ENCODE data around the gene RASA3. TPM values are rescaled to one million over a fixed set of nuclear protein-coding genes. Genes with fewer than 3 reads are reported as not detected.

Gene RASA3
- total RNA-seq, 1 experiment from 2014 or later = 0.95 TPM

DNA sequence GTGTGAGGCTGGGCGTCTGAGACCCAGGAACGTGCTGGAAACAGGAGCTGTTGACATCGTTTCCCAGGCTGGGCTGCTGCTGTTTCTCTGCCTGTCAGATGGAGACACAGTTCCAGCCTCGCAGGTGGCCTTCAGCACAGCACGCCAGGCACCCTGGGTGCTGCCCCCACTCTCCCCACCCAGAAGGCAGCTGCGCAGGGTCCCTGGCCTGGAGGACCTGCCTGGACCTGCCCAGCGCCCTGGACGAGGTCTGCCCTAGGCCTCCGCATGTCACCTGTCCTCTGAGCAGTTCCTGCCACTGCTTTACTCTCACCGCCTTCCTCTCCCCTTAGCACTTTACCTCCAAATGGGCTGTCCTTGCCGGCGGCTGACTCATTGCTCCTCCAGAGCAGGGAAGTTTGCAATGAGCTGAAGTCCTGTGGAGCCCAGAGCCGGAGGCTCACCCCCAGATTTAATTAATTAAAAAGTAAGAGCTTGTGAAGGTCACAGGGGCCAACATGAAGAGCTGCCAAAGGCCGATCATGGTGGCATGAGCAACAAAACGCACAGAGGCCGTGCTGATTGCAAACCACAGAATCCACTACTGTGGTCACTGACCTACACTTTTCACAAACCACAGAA is 190.7 kb downstream of the RASA3 start:
- CTCF ChIA-PET = no interaction called here
- Histone ChIP-seq H3K9me3 (no peaks in the 10 kb centered on the region), H3K4me1 (peaks cover 11% of the 10 kb centered on the region), H3K4me3 (ENCODE audit: low read depth, low read length) (no peak overlapping the region), H3K36me3 (ENCODE audit: control insufficient read depth, insufficient read depth, low read length) (no peaks in the 10 kb centered on the region), H3K27me3 (replicated peaks; ENCODE audit: control insufficient read depth, insufficient read depth, low read length) (no peaks in the 10 kb centered on the region)
- POLR2A ChIA-PET = no interaction called here
- no peaks in the 10 kb centered on the region for H3K9me3 Mint-ChIP-seq (ENCODE audit: unreplicated experiment)
- no peak for DNase-seq
- no TSS peak for BruUV-seq (replicated peaks)
- no peak overlapping the region for H3K27ac Mint-ChIP-seq (ENCODE audit: unreplicated experiment)
- H3K27me3 Mint-ChIP-seq (ENCODE audit: insufficient read depth, unreplicated experiment) = no peaks in the 10 kb centered on the region
- peaks cover 6% of the 10 kb centered on the region for H3K4me1 Mint-ChIP-seq (ENCODE audit: low read depth, unreplicated experiment)
- intact Hi-C loops (cut with micrococcal nuclease; ENCODE audit: unreplicated experiment) = no loop called here
- H3K4me3 Mint-ChIP-seq (ENCODE audit: unreplicated experiment) = no peak overlapping the region
- TF ChIP-seq, protein P1, sequence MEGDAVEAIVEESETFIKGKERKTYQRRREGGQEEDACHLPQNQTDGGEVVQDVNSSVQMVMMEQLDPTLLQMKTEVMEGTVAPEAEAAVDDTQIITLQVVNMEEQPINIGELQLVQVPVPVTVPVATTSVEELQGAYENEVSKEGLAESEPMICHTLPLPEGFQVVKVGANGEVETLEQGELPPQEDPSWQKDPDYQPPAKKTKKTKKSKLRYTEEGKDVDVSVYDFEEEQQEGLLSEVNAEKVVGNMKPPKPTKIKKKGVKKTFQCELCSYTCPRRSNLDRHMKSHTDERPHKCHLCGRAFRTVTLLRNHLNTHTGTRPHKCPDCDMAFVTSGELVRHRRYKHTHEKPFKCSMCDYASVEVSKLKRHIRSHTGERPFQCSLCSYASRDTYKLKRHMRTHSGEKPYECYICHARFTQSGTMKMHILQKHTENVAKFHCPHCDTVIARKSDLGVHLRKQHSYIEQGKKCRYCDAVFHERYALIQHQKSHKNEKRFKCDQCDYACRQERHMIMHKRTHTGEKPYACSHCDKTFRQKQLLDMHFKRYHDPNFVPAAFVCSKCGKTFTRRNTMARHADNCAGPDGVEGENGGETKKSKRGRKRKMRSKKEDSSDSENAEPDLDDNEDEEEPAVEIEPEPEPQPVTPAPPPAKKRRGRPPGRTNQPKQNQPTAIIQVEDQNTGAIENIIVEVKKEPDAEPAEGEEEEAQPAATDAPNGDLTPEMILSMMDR (IDR thresholded peaks at IDR 0.05; ENCODE audit: insufficient read depth in 1 of 2, low read depth in 1 of 2, low read length in 1 of 2, severe bottlenecking in 1 of 2, unreplicated experiment in 1 of 2) = no peak
- no peaks in the 10 kb centered on the region for H3K36me3 Mint-ChIP-seq (ENCODE audit: insufficient read depth, unreplicated experiment)

GRCh38 chr13:113939944-113940297 is 192.5 kb downstream of the RASA3 start:
- POLR2A ChIA-PET = no interaction called here

DNA sequence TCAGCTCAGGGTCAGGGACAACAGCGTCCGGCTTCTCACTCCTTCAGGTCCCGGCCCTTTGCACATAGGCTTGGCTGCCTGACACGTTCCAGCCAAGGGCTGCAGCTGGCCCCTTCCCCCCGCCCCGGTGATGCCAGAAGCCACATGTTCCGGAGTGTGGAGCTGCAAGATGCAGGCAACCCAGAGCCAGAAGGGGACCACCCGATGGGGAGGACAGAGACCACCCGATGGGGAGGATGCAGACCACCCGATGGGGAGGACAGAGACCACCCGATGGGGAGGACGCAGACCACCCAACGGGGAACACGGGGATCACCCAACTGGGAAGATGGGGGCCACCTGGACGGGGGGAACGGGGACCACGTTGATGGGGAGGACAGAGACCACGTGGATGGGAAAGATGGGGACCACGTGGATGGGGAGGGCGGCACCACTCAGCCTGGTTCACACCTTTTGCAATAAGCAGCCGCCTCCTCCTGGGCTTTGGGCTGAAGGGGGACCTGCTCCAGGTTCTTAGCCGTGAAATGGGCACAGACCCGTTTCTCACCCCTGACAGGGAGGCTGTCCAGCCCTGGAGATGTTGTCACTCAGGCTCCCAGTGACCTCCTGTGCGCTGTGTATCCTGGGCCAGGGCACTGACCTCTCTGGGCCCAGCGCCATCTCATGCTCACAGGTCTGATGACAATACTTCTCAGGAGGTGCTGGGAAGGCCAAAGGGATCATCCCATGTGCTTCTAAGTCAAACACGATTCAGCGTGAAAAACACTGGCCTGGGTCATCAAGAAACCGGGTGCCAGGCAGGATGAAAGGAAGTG is 193.1 kb downstream of the RASA3 start:
- POLR2A ChIA-PET = interaction anchor here (0.6 kb wide), 1 partner anchor 877 kb away, joined by 4 read pairs; no protein-coding TSS in a partner anchor
- CTCF ChIA-PET = no interaction called here
- TF ChIP-seq, protein P1 (IDR thresholded peaks at IDR 0.05; ENCODE audit: insufficient read depth in 1 of 2, low read depth in 1 of 2, low read length in 1 of 2, severe bottlenecking in 1 of 2, unreplicated experiment in 1 of 2) = no peak
- BruUV-seq (replicated peaks) = no TSS peak
- H3K4me1 ChIP-seq = peaks cover 11% of the 10 kb centered on the region
- H3K27me3 ChIP-seq (replicated peaks; ENCODE audit: control insufficient read depth, insufficient read depth, low read length) = no peaks in the 10 kb centered on the region
- Mint-ChIP-seq H3K4me1 (ENCODE audit: low read depth, unreplicated experiment) (peaks cover 6% of the 10 kb centered on the region), H3K9me3 (ENCODE audit: unreplicated experiment) (no peaks in the 10 kb centered on the region), H3K4me3 (ENCODE audit: unreplicated experiment) (no peak overlapping the region), H3K36me3 (ENCODE audit: insufficient read depth, unreplicated experiment) (no peaks in the 10 kb centered on the region), H3K27ac (ENCODE audit: unreplicated experiment) (no peak overlapping the region), H3K27me3 (ENCODE audit: insufficient read depth, unreplicated experiment) (no peaks in the 10 kb centered on the region)
- H3K4me3 ChIP-seq (ENCODE audit: low read depth, low read length) = no peak overlapping the region
- no peak for DNase-seq
- H3K36me3 ChIP-seq (ENCODE audit: control insufficient read depth, insufficient read depth, low read length) = no peaks in the 10 kb centered on the region
- no peaks in the 10 kb centered on the region for H3K9me3 ChIP-seq
- intact Hi-C loops (cut with micrococcal nuclease; ENCODE audit: unreplicated experiment) = no loop called here

More at GRCh38 chr13:113939944-113940297, 192.5 kb downstream of the RASA3 start:
- Histone ChIP-seq H3K9me3 (no peaks in the 10 kb centered on the region), H3K36me3 (ENCODE audit: control insufficient read depth, insufficient read depth, low read length) (no peaks in the 10 kb centered on the region), H3K4me3 (ENCODE audit: low read depth, low read length) (no peak overlapping the region), H3K4me1 (peaks cover 11% of the 10 kb centered on the region), H3K27me3 (replicated peaks; ENCODE audit: control insufficient read depth, insufficient read depth, low read length) (no peaks in the 10 kb centered on the region)
- no peaks in the 10 kb centered on the region for H3K27me3 Mint-ChIP-seq (ENCODE audit: insufficient read depth, unreplicated experiment)
- TF ChIP-seq, protein P1 (IDR thresholded peaks at IDR 0.05; ENCODE audit: insufficient read depth in 1 of 2, low read depth in 1 of 2, low read length in 1 of 2, severe bottlenecking in 1 of 2, unreplicated experiment in 1 of 2) = no peak
- CTCF ChIA-PET = no interaction called here
- peak in 1 of 2 experiments; percentile 27 for DNase-seq
- H3K36me3 Mint-ChIP-seq (ENCODE audit: insufficient read depth, unreplicated experiment) = no peaks in the 10 kb centered on the region
- intact Hi-C loops (cut with micrococcal nuclease; ENCODE audit: unreplicated experiment) = no loop called here
- H3K9me3 Mint-ChIP-seq (ENCODE audit: unreplicated experiment) = no peaks in the 10 kb centered on the region
- no TSS peak for BruUV-seq (replicated peaks)
- H3K4me1 Mint-ChIP-seq (ENCODE audit: low read depth, unreplicated experiment) = peaks cover 6% of the 10 kb centered on the region
- H3K27ac Mint-ChIP-seq (ENCODE audit: unreplicated experiment) = no peak overlapping the region
- no peak overlapping the region for H3K4me3 Mint-ChIP-seq (ENCODE audit: unreplicated experiment)
